GM18858 (cell line): Measurements from ENCODE around the gene HPRT1.

ENCODE experiments used
- ATAC-seq: cut with Tn5 transposase; IDR thresholded peaks from one replicate; pipeline ENCODE4 v1.9.1; 2021; ENCODE audit not compliant: unreplicated experiment

HPRT1 gene

GRCh38 chrX:134472041-134472440 is 12.1 kb downstream of the HPRT1 start:
- ATAC-seq, result no peak

DNA sequence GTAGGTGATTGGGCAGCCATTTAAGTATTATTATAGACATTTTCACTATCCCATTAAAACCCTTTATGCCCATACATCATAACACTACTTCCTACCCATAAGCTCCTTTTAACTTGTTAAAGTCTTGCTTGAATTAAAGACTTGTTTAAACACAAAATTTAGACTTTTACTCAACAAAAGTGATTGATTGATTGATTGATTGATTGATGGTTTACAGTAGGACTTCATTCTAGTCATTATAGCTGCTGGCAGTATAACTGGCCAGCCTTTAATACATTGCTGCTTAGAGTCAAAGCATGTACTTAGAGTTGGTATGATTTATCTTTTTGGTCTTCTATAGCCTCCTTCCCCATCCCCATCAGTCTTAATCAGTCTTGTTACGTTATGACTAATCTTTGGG is 16.3 kb downstream of the HPRT1 start:
- ATAC-seq, result no peak

- ATAC-seq, result no peak
Measured at GRCh38 chrX:134478374-134478773, 18.4 kb downstream of the HPRT1 start.

GRCh38 chrX:134480061-134480460 is 20.1 kb downstream of the HPRT1 start:
- ATAC-seq, result no peak

GRCh38 chrX:134481339-134481738 is 21.4 kb downstream of the HPRT1 start:
- ATAC-seq, result no peak

DNA sequence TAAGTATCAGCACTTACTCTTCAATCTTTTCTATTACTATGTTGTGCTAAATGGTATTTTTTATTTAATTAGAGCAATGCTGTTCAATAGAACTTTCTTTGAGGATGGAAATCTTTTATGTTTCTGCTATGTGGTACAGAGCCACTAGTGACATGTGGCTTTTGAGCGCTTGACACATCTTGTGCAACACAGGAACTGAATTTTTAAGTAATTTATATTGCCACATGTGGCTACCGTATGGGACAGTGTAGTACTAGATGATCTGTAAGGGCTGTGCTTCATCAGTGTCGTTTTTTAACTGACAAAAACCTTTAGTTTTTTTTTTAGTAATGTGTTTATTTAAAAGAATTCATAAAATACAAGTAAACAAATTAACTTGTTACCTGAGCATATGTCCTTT is 22.4 kb downstream of the HPRT1 start:
- ATAC-seq, result no peak

- no peak for ATAC-seq
Measured at GRCh38 chrX:134484039-134484438, 24.1 kb downstream of the HPRT1 start.

GRCh38 chrX:134501941-134502340 is 42.0 kb downstream of the HPRT1 start:
- no peak for ATAC-seq

DNA sequence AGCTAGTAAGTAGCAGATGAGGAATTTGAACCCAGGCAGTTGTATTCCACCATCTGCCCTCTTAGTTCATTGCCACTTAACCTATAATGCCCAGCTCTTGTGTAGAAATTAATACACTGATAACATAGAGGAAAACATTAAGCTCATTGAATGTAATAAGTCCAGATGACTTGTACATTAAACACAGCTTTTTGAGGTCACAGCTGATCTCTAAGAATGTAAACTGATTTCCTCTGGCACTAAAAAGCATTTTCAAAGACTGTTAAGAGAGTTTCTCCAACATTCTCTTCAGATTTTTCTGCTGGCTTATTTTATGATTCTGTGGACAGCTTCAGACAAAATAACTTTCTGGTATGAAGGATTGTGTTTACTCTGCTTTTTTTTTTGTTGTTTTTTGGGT is 42.7 kb downstream of the HPRT1 start:
- no peak for ATAC-seq

DNA sequence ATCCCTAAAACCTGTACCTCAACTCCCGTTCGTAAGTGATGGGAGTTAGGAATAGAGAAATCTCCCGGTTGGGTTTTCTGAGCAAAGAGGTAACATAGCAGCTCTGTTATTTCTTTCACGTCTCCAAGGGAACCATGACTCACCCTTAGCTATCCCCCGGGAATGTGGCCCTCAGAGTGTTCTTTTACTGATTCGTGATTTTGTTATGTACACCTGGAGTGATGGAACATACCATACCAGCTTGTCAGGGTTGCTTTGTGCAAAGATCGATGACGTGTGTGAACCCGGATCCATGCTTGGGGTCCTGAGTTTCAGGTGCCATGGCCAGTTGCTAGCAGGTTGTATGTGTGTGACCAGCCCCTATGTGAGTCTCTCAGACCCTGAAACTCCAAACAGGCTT is 52.6 kb downstream of the HPRT1 start:
- no peak for ATAC-seq

DNA sequence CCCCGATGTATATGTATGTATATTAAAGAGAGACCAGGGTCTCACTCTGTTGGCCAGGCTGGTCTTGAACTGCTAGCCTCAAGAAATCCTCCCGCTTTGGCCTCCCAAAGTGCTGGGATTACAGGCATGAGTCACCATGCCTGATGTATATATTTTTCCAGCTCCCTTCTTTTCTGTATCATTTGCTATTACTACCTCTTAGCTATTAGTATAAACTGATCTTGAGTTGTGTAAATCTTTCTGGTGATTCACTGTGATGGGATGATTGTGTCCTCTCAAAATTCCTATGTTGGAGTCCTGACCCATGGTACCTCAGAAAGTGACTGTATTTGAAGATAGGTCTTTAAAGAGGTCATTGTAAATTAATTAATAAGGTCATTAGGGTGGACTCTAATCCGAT is 53.1 kb downstream of the HPRT1 start:
- no peak for ATAC-seq

DNA sequence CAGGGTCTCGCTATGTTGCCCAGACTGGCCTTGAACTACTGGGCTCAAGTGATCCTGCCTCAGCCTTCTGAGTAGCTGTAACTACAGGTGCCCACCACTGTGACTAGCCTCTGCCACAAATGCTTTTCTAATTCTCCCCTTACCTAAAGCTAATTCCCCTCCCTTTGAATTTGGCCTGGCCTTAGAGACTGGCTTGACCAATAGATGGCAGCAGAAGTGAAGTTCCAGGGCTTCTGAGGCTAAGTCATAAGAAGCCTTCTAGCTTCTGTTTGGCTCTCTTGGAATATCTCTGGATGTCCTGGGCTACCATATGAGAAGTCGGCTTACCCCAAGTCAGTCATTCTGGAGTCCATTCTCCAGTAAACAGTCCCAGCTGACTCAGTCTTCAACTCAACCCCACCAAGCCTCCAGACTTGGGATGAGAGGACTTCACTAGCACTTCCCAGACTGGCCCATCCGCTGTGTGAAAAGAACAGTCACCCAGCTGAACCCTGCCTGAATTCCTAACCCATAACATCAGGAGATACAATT is 61.0 kb downstream of the HPRT1 start:
- ATAC-seq, result no peak

DNA sequence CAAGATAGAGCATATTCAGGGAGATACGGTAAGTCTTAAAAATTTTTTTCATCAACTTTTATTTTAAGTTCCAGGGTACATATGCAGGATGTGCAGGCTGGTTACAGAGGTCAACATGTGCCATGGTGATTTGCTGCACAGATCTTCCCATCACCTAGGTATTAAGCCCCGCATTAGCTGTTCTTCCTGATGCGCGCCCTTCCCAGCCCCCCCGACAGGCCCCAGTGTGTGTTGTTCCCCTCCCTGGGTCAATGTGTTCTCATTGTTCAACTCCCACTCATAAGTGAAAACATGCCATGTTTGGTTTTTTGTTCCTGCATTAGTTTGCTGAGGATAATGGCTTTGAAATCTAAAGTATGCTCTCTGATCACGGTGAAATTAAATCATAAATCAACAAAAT is 64.2 kb downstream of the HPRT1 start:
- ATAC-seq, result no peak

DNA sequence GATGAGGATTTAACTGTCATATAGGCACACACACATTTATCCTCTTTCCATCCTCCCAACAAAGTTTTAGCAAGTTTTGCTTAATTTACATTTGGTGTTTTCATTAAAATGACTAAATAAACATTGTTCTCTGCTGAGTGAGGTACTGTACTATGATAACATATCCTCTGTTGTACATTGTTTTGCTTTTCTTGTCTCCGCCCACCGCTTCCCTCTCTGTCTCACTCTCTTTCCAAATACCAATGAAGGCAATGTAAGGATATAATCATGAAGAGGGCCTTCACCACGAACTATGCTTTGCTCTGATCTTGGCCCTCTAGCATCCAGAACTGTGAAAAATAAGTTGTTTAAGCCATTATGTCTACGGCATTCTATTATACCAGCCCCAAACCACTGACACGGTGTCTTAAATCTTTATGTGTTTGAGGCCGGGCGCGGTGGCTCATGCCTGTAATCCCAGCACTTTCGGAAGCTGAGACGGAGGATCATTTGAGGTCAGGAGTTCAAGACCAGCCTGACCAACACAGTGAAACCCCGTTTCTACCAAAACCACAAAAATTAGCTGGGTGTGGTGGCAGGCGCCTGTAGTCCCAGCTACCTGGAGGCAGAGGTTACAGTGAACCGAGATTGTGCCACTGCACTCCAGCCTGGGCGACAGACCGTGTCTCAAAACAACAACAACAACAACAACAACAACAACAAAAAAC is 65.3 kb downstream of the HPRT1 start:
- no peak for ATAC-seq

- no peak for ATAC-seq
Measured at GRCh38 chrX:134526399-134526798, 66.4 kb downstream of the HPRT1 start.

- ATAC-seq, result no peak
Measured at GRCh38 chrX:134528960-134529359, 69.0 kb downstream of the HPRT1 start.

GRCh38 chrX:134529481-134529880 is 69.5 kb downstream of the HPRT1 start:
- ATAC-seq, result no peak

DNA sequence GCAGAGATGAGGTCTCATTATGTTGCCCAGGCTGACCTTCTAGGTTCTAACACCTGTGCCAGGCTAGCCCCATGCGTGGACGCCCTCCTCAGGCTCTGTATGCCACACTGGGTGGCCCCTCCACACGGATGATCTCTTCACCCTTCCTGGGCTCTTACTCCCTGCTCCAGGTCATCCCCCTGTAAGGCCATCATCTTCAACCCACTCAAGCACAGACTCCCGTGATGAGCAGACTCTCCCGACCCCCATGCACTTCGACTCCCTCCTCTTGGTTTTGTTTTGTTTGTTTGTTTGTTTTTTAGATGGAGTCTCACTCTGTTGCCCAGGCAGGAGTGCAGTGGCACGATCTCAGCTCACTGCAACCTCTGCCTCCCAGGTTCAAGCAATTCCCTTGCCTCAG is 70.9 kb downstream of the HPRT1 start:
- no peak for ATAC-seq

DNA sequence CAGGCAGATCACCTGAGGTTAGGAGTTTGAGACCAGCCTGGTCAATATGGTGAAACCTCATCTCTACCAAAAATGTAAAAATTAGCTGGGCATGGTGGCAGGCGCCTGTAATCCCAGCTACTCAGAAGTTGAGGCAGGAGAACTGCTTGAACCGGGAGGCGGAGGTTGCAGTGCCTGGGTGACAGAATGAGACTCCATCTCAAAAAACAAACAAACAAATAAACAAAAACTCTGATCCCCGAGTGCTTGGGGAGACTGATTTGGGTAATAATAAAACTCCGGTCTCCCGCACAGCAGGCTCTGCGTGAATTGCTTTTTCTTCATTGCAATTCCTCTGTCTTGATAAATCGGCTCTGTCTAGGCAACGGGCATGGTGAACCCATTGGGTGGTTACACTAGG is 73.4 kb downstream of the HPRT1 start:
- ATAC-seq, result no peak

DNA sequence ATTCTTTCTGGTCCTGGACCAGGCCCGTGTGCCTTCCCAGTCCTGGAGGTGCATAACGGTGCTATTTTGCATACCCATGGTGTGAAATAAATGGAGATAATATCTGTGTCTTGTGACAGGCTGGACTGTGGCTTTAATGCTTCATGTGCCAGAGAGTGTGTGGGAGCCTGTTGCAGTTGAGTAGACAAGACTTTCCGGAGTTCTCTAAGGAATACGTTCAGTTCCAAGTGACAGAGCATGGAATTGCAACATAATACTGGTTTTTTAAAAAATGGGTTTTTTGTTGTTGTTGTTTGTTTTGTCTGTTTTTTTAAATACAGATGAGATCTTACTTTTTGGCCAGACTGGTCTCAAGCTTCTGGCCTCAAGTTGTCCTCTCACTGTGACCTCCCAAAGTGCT is 74.0 kb downstream of the HPRT1 start:
- no peak for ATAC-seq

DNA sequence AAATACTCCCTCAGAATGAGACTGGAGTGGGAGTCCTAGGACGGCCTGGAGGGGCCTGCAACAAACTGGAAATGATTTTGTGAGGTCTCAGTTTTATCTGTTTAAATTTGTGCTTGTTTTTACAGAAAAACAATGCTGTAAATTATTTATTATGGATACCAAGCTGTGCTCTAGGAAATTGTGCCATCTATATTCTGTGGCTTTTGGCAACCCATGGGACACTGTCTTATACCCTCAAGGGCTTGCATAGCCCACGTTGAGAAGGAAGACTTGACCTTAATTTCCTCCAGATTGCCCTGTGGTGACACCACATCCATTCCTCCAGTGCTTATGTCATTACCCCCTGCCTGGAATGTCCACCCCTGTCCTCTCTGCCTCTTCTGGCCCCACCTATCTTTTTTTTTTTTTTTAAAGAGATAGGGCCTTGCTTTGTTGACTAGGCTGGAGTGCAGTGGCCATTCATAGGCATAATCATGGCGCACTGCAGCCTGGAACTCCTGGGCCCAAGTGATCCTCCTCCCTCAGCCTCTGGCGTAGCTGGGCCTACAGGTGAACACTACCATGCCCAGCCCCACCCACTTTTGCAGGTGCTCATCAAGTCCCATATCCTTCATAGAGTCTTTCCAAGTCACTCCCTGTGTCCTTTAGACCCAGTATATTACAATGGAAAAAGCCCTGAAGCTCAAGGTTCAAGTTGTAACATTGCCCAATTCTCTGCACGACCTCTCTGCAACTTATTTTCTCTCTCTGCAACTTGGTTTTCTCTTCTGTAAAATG is 77.4 kb downstream of the HPRT1 start:
- ATAC-seq, result no peak

DNA sequence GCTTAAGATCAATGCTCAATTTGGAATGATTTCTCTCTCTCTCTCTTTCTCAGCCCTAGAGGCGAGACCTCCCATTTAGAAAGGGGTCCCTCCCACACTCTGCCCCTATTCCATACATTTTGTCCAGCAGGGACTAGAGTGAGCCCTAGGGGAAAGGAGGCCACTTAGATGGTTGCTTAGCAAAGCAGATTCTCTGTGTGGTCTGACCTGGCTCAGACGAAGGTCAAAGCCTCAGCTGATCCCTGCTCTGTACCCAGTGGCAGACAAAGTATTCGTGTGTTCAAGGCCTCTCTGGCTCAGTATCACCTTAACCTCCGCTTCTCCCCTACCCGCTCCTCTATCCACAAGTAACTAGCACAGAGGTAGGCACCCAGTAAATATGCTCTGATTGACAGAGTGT is 78.4 kb downstream of the HPRT1 start:
- no peak for ATAC-seq
